GM21528 (cell line): Measurements from ENCODE around the gene GCGR.

ENCODE experiments used
- ATAC-seq: cut with Tn5 transposase; IDR thresholded peaks from one replicate; pipeline ENCODE4 v1.9.1; 2021; ENCODE audit warnings: mild to moderate bottlenecking, moderate library complexity; ENCODE audit not compliant: unreplicated experiment, low FRiP score

GCGR gene

DNA sequence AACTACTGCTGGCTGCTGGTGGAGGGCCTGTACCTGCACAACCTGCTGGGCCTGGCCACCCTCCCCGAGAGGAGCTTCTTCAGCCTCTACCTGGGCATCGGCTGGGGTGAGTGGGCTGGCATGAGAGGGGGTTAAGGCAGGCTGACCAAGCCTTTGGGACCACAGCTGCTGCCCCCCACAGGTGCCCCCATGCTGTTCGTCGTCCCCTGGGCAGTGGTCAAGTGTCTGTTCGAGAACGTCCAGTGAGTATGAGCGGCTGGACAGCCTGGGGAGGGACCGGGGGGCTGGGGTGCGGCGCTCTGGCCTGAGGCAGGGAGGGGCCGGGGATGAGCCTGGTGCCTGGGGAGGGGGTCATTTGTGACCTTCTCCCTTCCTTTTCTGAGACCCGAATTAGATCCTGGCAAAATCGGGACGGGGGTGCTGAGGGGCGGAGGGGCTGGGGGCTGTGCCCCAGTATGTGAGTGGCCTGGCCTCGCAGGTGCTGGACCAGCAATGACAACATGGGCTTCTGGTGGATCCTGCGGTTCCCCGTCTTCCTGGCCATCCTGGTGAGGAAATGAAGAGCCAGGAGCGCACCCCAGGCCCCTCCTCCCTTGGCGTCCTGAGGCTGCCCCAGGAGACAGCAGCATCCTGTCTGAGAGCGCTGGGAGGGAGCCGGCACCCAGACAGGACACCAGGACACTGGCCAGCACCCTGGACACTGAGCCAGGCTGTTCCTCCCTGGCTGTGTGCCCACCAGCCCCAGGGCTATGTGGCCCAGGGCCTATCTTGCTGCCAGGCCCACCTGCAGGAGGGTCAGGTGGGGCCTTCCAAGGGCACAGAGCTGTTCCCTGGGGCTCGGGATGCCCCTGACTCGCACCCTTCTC lies 8.0 kb downstream of the GCGR start:
- no peak for ATAC-seq

GRCh38 chr17:81812571-81813370 lies 8.8 kb downstream of the GCGR start:
- no peak for ATAC-seq

DNA sequence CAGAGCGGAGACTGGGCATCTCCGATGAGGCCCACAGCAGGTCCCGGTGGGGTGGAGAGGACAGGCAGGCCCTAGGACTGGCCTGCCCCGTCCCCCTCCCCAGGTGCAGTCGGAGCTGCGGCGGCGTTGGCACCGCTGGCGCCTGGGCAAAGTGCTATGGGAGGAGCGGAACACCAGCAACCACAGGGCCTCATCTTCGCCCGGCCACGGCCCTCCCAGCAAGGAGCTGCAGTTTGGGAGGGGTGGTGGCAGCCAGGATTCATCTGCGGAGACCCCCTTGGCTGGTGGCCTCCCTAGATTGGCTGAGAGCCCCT lies 9.4 kb downstream of the GCGR start:
- no peak for ATAC-seq

DNA sequence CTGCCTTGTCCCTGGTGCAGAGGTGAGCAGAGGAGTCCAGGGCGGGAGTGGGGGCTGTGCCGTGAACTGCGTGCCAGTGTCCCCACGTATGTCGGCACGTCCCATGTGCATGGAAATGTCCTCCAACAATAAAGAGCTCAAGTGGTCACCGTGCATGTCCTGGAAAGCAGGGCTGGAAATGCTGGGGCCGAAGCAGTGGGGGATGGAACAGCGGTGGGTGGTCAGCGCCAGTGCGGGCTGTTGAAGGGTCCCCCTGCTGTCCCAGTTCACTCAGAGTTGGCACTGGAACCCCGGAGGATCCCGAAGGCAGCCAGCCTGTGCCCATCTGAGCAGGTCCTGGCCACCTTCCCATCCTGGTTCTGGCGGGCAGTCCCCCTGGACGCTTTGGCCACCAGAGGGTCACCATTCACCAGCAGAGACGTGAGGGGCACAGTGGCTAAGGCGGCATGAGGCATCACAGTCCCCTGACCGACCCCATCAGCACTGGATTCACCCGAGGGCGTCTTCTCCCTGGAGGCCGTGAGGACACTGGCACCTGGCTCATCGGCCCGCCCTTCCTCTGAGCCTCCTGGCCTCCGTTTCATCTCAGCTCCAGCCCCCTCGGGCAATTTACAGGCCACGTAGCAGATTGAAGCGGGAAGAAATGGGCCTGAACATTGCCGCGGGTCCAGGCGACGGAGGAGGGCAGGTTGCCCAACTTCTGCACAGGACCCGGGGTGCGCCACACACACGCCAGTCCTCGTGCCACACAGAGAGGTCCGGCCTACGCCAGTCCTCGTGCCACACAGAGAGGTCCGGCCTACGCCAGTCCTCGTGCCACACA lies 10.1 kb downstream of the GCGR start:
- no peak for ATAC-seq

DNA sequence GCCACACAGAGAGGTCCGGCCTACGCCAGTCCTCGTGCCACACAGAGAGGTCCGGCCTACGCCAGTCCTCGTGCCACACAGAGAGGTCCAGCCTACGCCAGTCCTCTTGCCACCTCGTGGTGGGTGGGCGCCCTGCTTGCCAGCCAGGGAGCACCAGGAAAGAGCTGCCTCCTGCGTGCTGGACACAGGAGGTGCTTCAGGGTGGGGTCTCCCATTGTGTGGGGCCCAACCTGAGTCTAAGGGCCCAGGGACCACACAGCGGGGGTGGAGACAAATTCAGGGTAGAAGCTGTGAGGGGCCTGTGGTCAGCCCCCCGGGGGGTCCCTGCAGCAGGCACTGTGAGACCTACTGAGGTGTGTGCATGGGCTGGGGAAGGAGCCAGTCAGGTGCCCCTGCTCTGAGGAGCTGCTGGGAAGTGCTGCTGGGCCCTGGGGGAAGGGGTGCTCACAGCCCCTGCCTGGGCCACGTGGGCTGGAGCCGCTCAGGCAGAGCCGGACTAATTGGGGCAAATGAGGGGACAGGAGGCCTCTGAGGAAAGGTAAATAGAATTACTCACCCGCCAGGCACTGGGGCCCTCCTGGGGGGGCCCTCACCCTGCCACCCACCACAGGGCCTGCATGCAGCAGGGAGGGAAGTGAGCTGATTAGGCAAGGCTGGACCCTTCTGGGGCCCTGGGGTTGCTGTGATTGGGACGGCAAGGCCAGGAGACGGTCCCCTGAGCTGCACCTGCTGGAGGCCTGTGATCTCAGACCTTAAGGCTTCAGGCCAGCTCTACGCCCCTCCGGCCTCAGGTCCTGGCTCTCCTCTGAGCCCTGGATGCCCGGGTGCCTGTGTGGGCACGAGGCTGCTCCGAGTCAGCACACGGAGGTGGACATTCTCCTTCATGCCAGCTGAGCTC lies 11.0 kb downstream of the GCGR start:
- ATAC-seq: no peak

GRCh38 chr17:81815646-81815986 lies 11.7 kb downstream of the GCGR start:
- no peak for ATAC-seq

DNA sequence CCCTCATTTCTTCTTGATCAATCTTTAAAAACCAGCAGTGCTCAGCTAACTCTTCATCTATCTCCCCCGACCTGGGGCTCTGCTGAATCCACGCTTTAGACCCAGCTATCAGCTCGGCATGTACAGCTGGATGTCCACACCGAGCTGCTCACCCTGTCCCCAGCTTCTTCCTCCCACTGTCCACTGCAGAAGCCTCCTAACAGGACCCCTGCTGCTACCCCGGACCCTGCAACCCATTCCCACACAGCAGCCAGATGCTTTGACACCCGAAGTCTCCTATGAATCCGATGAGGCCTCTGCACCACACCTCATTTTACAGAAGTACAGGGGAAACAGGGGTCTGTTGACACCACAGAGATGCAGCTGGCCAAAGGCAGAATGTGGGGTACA lies 13.8 kb downstream of the GCGR start:
- no peak for ATAC-seq

DNA sequence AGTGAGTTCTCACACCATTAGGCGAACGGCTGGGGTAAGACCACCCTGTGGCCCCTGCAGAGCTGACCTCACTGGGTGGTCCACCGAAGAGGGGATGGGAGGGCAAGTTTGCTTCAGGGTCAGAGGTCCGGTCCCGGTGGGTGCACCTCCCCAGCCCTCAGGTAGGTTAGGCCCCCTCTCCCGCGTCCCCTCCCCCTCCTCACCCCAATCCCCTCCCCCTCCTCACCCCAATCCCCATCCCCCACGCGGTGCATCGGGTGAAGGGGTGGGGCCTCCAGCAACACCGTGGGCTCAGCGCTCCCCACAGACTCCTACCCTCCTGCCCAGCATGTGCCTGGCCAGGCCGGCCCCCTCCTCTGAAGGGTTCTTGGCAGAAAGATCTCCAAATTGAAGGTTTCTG lies 15.8 kb downstream of the GCGR start:
- ATAC-seq: no peak

GRCh38 chr17:81821147-81821546 lies 17.2 kb downstream of the GCGR start:
- ATAC-seq: no peak

GRCh38 chr17:81821603-81822311 lies 17.8 kb downstream of the GCGR start:
- no peak for ATAC-seq

DNA sequence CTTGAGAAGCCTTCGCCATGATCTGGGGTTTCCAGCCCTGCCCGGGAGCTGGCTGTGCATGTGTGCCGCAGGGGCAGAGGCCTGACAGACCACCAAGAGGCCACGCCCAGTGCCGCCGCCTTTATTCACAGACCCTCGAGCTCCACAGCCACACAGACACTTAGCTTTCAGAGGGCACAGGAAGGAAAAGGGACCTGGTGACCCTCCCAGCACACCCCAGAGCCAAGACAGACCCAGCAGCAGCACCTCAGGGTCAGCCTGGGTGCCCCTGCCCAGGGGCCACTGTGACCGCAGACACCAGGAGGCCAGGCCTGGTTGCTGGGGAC lies 18.3 kb downstream of the GCGR start:
- no peak for ATAC-seq

DNA sequence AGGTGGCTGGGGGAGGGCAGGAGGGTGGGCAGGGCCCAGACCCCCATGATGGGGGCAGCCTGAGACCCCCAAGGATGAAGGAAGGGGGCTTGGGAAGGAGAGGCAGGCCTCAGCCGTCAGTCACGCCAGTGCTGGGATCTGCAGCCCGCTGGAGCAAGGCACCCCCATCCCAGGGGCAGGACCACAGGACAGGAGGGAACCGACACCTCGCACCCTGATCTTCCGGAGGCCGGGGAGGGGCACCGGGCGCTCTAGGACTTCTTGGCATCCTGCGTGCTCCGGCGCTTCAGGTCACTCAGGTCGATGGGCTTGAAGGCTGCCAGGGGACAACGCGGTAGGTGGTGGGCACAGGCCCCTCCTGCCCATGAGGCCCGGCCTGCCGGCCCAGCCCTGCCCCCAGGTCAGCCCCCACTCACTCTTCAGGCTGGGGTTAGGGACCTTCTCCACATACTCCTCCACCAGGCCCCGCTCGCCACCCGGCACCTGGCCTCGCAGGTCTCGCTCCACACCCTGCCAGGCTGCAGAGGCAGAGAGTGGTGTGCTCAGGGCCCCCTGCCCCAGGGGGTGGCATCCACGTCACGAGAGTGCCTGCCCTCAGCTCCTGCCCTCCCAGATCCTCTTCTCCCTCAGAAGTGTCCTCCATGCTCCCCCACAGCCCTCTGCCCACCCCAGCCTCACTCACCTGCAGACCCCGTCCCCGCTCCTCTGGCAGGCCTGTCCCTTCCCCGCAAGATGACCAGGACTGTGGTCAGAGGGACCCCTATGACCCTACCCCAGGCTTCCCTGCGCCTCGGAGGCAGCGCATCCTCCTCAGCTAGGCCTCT lies 19.3 kb downstream of the GCGR start:
- no peak for ATAC-seq

DNA sequence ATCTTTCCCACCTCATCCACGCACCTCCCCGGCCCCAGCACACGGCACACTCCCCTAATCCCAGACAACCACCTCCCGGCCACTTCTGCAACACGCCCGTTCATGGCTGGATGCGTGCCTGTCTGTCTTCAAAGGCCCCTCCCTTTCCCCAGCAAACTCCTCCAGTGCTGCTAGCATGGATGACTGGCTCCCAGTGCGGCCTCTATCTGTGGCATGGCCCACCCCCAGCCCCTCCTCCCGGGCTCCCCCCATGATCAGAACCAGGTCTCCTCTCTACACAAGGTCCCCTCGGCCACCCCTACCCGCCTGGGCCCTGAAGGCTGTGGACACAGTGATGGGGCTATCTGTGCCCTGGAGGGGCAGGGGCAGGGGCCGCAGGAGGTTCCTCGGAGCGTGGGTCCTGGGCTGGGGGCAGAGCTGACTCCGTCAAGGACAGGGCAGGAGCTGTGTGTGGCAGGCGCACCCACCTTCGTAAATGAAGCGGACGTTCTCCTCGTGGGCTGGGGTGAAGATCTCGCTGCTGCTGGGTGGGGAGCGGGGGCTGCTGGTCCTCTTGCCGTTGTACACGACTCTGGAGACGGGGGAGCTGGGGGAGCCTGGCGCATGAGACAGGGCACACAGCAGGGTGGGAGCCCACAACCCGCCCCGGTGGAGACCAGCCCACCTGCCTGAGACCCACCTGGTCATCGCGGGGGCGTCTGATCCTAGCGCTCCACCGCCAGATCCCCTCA lies 20.0 kb downstream of the GCGR start:
- ATAC-seq: no peak

GRCh38 chr17:81824595-81824994 lies 20.6 kb downstream of the GCGR start:
- ATAC-seq: no peak

GRCh38 chr17:81825841-81826466 lies 22.0 kb downstream of the GCGR start:
- ATAC-seq: no peak

DNA sequence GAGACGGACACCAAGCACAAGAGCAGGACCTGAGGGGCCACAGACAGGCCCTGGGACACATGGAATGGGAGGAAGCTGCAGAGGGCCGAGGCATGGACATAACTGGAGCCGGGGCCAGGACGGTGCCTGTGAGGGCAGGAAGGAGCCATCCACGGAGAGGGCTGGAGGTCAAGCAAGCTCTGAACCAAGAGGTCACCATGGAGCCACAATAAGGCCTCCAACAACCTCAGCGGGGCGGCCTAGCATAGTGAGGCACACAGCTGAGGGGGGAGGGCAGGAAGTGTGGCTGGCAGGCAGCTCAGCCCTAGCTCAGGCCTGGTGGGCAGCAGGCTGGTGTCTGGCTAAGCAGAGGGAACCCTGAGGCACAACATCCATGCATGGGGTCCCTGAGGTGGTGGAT lies 24.7 kb downstream of the GCGR start:
- no peak for ATAC-seq

DNA sequence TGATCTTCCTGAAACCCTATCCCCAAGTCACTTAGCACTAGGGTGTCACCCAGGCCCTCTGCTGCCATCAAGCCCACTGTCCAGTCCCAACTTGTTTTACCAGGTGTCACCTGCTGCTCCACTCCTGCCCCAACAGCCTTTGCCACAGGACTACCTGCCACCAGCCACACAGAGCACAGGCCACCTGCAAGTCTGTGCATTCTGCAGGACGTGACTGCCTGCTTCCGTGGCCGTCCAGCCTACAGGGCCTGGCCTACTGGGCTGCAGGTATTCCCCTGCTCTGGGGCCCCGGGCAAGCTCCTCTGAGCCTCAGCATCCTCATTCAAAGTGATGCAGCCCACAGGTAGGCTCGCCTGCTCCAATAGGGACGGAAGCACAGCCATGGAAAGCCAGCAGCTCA lies 25.9 kb downstream of the GCGR start:
- ATAC-seq: no peak

DNA sequence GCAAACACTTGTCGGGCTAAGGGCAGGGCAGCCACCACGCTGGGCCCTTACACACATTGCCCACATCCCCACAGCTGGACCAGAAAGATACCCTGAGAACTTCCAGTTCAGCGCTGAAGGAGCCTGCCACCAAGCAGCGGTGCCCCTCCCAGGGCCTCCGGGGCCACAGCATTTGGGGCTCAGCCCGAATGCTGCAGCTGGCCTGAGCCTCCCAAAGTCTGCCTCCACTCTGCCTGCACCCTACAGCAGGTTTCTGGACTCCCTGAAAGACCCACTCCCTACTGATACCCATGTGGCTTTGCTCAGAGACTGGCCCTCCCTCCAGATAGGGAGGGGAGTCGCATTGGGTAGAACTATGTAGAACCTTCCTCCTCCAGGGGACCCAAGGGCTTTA lies 27.6 kb downstream of the GCGR start:
- ATAC-seq: no peak
